Prostate gland (tissue), 2 donors: ENCODE data around the gene IPO13. TPM values are rescaled to one million over a fixed set of nuclear protein-coding genes. Genes with fewer than 3 reads are reported as not detected.
A peak's percentile ranks its signal among the peaks of the same experiment; 100 is the strongest.

ENCODE experiments used
- DNase-seq: peaks from one replicate; pipeline ENCODE4 v3.0.0-alpha.2; 2019; ENCODE audit warnings: low spot score
- H3K27ac ChIP-seq, 2 donors: fragments of 200-600 bp; sonication (generic); 2 replicates each; pipeline ENCODE4 v1.5.1; 2017 to 2019
- H3K27me3 ChIP-seq: fragments of 200-600 bp; sonication (generic); replicated peaks from 2 replicates; pipeline ENCODE4 v1.5.1; 2019; ENCODE audit not compliant: insufficient read depth
- H3K36me3 ChIP-seq, 2 donors: fragments of 200-600 bp; sonication (generic); 1 replicate in 1 of 2; 2 replicates in 1 of 2; pipeline versions ENCODE4 v1.5.1 to v1.8.1; 2017 to 2019
- H3K4me1 ChIP-seq: fragments of 200-600 bp; sonication (generic); replicated peaks from 2 replicates; pipeline ENCODE4 v1.5.1; 2019
- H3K4me3 ChIP-seq, 2 donors: fragments of 200-600 bp; sonication (generic); 2 replicates each; pipeline ENCODE4 v1.5.1; 2017 to 2019
- H3K9me3 ChIP-seq: fragments of 200-600 bp; sonication (generic); 2 replicates; pipeline ENCODE4 v1.5.1; 2017
- CTCF ChIP-seq, 4 experiments: fragments of 200-600 bp in 2 of 4; fragments of 450-650 bp in 2 of 4; sonication (generic) in 2 of 4; IDR thresholded peaks; 1 replicate in 3 of 4; 2 replicates in 1 of 4; pipeline ENCODE4 v1.5.1; 2016 to 2019; ENCODE audit warnings: antibody characterized with exemption in 4 of 4, mild to moderate bottlenecking in 2 of 4, moderate library complexity in 2 of 4
- POLR2A ChIP-seq: fragments of 450-650 bp; IDR thresholded peaks from one replicate; pipeline ENCODE4 v1.6.1; 2016; ENCODE audit warnings: antibody characterized with exemption, mild to moderate bottlenecking
- POLR2AphosphoS5 ChIP-seq: sonication (generic); formaldehyde crosslinking; IDR thresholded peaks from one replicate; pipeline ENCODE4 v1.6.1; 2017; ENCODE audit warnings: antibody characterized with exemption
- WGBS: methylation state at CpG from one replicate; pipeline ENCODE4 v1.1.5; 2018; 5-methylcytosine and 5-hydroxymethylcytosine counted together
- intact Hi-C: fragments of 100-400 bp; cut with DNase I; formaldehyde crosslinking; loops from one replicate; pipeline ENCODE4 v1.14.2; 2022
- total RNA-seq, 2 donors: library from RNA; depleted of rRNA; stranded (reverse); fragments of >200 nt; gene quantifications; one replicate each; pipeline ENCODE4 v1.1.0, GENCODE V29; 2016

Gene IPO13
- total RNA-seq, 2 donors from 2014 or later = 27.7 to 55.7 TPM

- Histone ChIP-seq H3K36me3 (no peaks in the 10 kb centered on the region), H3K9me3 (no peaks in the 10 kb centered on the region), H3K27me3 (no peaks in the 10 kb centered on the region), H3K4me1 (peaks cover 6% of the 10 kb centered on the region), H3K27ac (no peak overlapping the region), H3K4me3 (no peak overlapping the region)
- WGBS = 73% methylated on average over 6 of the region's 6 CpGs
- no peak for DNase-seq
- TF ChIP-seq POLR2AphosphoS5 = no peak
- no peak for TF ChIP-seq POLR2A
- intact Hi-C loops = no loop called here
These were observed 40.6 kb downstream of the IPO13 start for GRCh38 chr1:43987159-43987902.

DNA sequence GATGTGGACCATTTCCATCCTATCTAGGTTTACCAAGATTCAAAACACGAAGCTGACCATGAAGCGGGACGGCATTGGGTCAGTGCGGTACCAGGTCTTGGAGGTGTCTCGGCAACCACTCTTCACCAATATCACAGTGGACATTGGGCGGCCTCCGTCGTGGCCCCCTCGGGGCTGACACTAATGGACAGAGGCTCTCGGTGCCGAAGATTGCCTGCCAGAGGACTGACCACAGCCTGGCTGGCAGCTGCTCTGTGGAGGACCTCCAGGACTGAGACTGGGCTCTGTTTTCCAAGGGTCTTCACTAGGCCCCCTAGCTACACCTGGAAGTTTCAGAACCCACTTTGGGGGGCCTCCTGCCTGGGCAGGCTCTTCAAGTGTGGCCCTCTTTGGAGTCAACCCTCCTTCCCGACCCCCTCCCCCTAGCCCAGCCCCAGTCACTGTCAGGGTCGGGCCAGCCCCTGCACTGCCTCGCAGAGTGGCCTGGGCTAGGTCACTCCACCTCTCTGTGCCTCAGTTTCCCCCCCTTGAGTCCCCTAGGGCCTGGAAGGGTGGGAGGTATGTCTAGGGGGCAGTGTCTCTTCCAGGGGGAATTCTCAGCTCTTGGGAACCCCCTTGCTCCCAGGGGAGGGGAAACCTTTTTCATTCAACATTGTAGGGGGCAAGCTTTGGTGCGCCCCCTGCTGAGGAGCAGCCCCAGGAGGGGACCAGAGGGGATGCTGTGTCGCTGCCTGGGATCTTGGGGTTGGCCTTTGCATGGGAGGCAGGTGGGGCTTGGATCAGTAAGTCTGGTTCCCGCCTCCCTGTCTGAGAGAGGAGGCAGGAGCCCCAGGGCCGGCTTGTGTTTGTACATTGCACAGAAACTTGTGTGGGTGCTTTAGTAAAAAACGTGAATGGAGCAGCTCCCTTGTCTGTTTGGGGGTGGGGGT, 43.8 kb downstream of the IPO13 start:
- peak overlapping the region; percentile 82 to 85 for H3K27ac ChIP-seq
- H3K4me1 ChIP-seq = peaks cover 6% of the 10 kb centered on the region
- intact Hi-C loops = no loop called here
- no peaks in the 10 kb centered on the region for H3K36me3 ChIP-seq
- WGBS = 73% methylated on average over 19 of the region's 19 CpGs
- TF ChIP-seq POLR2A = no peak
- TF ChIP-seq CTCF (IDR thresholded peaks at IDR 0.05) = no peak
- no peak for TF ChIP-seq POLR2AphosphoS5
- H3K9me3 ChIP-seq = no peaks in the 10 kb centered on the region
- no peaks in the 10 kb centered on the region for H3K27me3 ChIP-seq
- DNase-seq = no peak
- peak overlapping the region; percentile 45 to 68 for H3K4me3 ChIP-seq

GRCh38 chr1:43991200-43991475, 44.4 kb downstream of the IPO13 start:
- Histone ChIP-seq H3K9me3 (no peaks in the 10 kb centered on the region), H3K27me3 (no peaks in the 10 kb centered on the region), H3K4me3 (peak overlapping the region; percentile 45 to 68), H3K27ac (peak overlapping the region; percentile 82 to 85), H3K4me1 (peaks cover 6% of the 10 kb centered on the region), H3K36me3 (no peaks in the 10 kb centered on the region)
- no peak for TF ChIP-seq POLR2AphosphoS5
- TF ChIP-seq POLR2A = no peak
- TF ChIP-seq CTCF (IDR thresholded peaks at IDR 0.05) = no peak
- DNase-seq = no peak
- intact Hi-C loops = no loop called here
- 3% methylated on average over 6 of the region's 10 CpGs for WGBS

GRCh38 chr1:43991476-43992231, 44.9 kb downstream of the IPO13 start, which contains the start of gene CCDC24:
Gene CCDC24 (plus strand): TSS chr1:43991599. CDS start chr1:43991879, 280 bp downstream.
- TF ChIP-seq POLR2A (peak; percentile 65), POLR2AphosphoS5 (peak; percentile 82), CTCF (IDR thresholded peaks at IDR 0.05) (no peak)
- peak within 1 kb of the TSS; percentile 45 to 68 for H3K4me3 ChIP-seq
- peak; percentile 86 for DNase-seq
- peaks cover 6% of the 10 kb centered on the region for H3K4me1 ChIP-seq
- WGBS = under 1% methylated on average over 43 of the region's 66 CpGs
- peak within 1 kb of the TSS; percentile 82 to 85 for H3K27ac ChIP-seq
- intact Hi-C loops = no loop called here
- H3K36me3 ChIP-seq = no peaks in the 10 kb centered on the region
- H3K9me3 ChIP-seq = no peaks in the 10 kb centered on the region
- H3K27me3 ChIP-seq = no peaks in the 10 kb centered on the region
